ENCODE measurements around the gene NTNG2.
A peak's percentile ranks its signal among the peaks of the same experiment; 100 is the strongest.

NTNG2 gene

DNA sequence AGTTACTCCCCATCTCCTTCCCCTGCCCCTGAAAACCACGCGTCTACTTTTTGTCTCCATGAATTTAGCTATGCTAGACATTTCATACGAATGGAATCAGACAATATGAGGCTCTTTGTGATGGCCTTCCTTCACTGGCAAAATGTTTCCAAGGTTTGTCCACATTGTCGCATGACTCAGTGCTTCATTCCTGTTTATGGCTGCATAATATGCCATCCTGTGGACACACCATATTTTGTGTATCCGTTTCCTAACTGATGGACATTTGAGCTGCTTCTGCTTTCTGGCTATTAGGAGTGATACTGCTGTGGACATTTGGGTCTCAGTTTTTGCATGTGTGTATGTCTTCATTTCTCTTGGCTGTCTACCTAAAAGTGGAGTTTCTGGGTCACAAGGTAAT lies 14.5 kb downstream of the NTNG2 start:
- no peak overlapping the region for H3K27ac ChIP-seq (ENCODE audit: low read length)
- H3K9me2 ChIP-seq (replicated peaks; ENCODE audit: insufficient read depth, low read length) = no peaks in the 10 kb centered on the region
- no peak overlapping the region for H3K4me3 ChIP-seq (ENCODE audit: low read length)
- no peak overlapping the region for H3K4me2 ChIP-seq (ENCODE audit: low read depth, low read length)
- H3F3A ChIP-seq (ENCODE audit: insufficient read depth, low read length) = no peaks in the 10 kb centered on the region
- H3K79me2 ChIP-seq (ENCODE audit: low read length) = no peaks in the 10 kb centered on the region
- TF ChIP-seq EZH2 (optimal IDR thresholded peaks at IDR 0.05; ENCODE audit: low read depth, low read length) (no peak), EZH2phosphoT487 (IDR thresholded peaks at IDR 0.05; ENCODE audit: low read length) (no peak), CTCF (IDR thresholded peaks at IDR 0.05; ENCODE audit: low read length) (no peak)
- no peak for DNase-seq
- H2AFZ ChIP-seq (ENCODE audit: low read length) = no peak overlapping the region
- peaks cover 90% of the 10 kb centered on the region for H3K27me3 ChIP-seq (replicated peaks; ENCODE audit: insufficient read depth, low read length)
- H3K9me3 ChIP-seq (replicated peaks; ENCODE audit: insufficient read depth, low read length) = no peaks in the 10 kb centered on the region
- H4K20me1 ChIP-seq (ENCODE audit: insufficient read depth, low read length) = no peaks in the 10 kb centered on the region
- H3K36me3 ChIP-seq (replicated peaks; ENCODE audit: insufficient read depth, low read length) = no peaks in the 10 kb centered on the region
- no peaks in the 10 kb centered on the region for H3K4me1 ChIP-seq (ENCODE audit: low read length)
- H3K9ac ChIP-seq (ENCODE audit: low read length) = no peak overlapping the region

DNA sequence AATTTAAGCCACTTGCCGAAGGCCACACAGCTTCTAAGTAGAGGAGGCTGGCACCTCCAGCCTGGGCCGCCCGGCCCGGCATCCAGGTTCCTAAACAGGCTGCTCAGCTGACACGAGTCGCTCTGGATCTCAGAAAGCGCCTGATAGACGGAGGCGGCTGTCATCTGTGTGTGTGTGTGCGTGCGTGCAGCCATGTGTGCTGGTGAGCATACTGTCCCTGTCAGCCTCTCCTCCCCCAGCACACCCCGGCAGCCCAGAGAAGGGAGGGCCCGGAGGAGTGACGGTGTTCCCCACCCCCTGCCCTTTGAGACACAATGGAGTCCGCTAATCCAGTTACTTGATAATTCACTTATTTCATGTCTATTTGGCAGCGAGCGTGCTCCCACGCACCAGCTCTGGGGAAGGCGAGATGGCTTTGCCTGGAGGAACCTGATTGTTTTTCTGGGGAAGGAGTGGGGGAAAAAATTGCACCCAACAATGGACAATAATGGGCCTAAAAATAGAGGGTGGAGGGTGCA lies 20.0 kb downstream of the NTNG2 start:
- Histone ChIP-seq H3K79me2 (ENCODE audit: low read length) (no peaks in the 10 kb centered on the region), H2AFZ (ENCODE audit: low read length) (no peak overlapping the region), H3K9me3 (replicated peaks; ENCODE audit: insufficient read depth, low read length) (no peaks in the 10 kb centered on the region), H3K36me3 (replicated peaks; ENCODE audit: insufficient read depth, low read length) (no peaks in the 10 kb centered on the region), H4K20me1 (ENCODE audit: insufficient read depth, low read length) (no peaks in the 10 kb centered on the region), H3K4me2 (ENCODE audit: low read depth, low read length) (no peak overlapping the region), H3K27me3 (replicated peaks; ENCODE audit: insufficient read depth, low read length) (peaks cover 97% of the 10 kb centered on the region), H3K4me3 (ENCODE audit: low read length) (no peak overlapping the region), H3F3A (ENCODE audit: insufficient read depth, low read length) (no peaks in the 10 kb centered on the region), H3K4me1 (ENCODE audit: low read length) (no peaks in the 10 kb centered on the region), H3K9me2 (replicated peaks; ENCODE audit: insufficient read depth, low read length) (no peaks in the 10 kb centered on the region), H3K9ac (ENCODE audit: low read length) (no peak overlapping the region), H3K27ac (ENCODE audit: low read length) (no peak overlapping the region)
- TF ChIP-seq EZH2 (optimal IDR thresholded peaks at IDR 0.05; ENCODE audit: low read depth, low read length) = peak; percentile 46
- no peak for TF ChIP-seq CTCF (IDR thresholded peaks at IDR 0.05; ENCODE audit: low read length)
- no peak for DNase-seq

GRCh38 chr9:132182314-132183091 lies 20.6 kb downstream of the NTNG2 start:
- Histone ChIP-seq H3F3A (ENCODE audit: insufficient read depth, low read length) (no peaks in the 10 kb centered on the region), H3K9me3 (replicated peaks; ENCODE audit: insufficient read depth, low read length) (no peaks in the 10 kb centered on the region), H3K4me1 (ENCODE audit: low read length) (no peaks in the 10 kb centered on the region), H3K27ac (ENCODE audit: low read length) (no peak overlapping the region), H3K36me3 (replicated peaks; ENCODE audit: insufficient read depth, low read length) (no peaks in the 10 kb centered on the region), H3K4me3 (ENCODE audit: low read length) (no peak overlapping the region), H3K4me2 (ENCODE audit: low read depth, low read length) (no peak overlapping the region), H3K9me2 (replicated peaks; ENCODE audit: insufficient read depth, low read length) (no peaks in the 10 kb centered on the region), H2AFZ (ENCODE audit: low read length) (no peak overlapping the region), H3K9ac (ENCODE audit: low read length) (no peak overlapping the region), H4K20me1 (ENCODE audit: insufficient read depth, low read length) (no peaks in the 10 kb centered on the region), H3K79me2 (ENCODE audit: low read length) (no peaks in the 10 kb centered on the region), H3K27me3 (replicated peaks; ENCODE audit: insufficient read depth, low read length) (peaks cover 97% of the 10 kb centered on the region)
- DNase-seq = no peak
- no peak for TF ChIP-seq EZH2phosphoT487 (IDR thresholded peaks at IDR 0.05; ENCODE audit: low read length)
- no peak for TF ChIP-seq EZH2 (optimal IDR thresholded peaks at IDR 0.05; ENCODE audit: low read depth, low read length)
- TF ChIP-seq CTCF (IDR thresholded peaks at IDR 0.05; ENCODE audit: low read length) = no peak
